Activated naive CD4-positive, alpha-beta T cell treated with anti-CD3 and anti-CD28 coated beads, Interleukin-2, amount 50 U/mL, for 24 hours (primary cell): ENCODE results near the gene CLCN7.
A peak's percentile ranks its signal among the peaks of the same experiment; 100 is the strongest.
"Not testable (repeated sequence)": the region's sequence is repeated elsewhere in the genome, so short reads cannot be mapped to it uniquely, and the experiment has no call there.

ENCODE experiments used
- H3K27ac Mint-ChIP-seq: one replicate; pipeline ENCODE4 v1.8.0; 2021; ENCODE audit warnings: mild to moderate bottlenecking, mixed read lengths
- H3K27me3 Mint-ChIP-seq: one replicate; pipeline ENCODE4 v1.8.0; 2021; ENCODE audit warnings: mixed read lengths
- H3K36me3 Mint-ChIP-seq: one replicate; pipeline ENCODE4 v1.8.0; 2021; ENCODE audit warnings: mixed read lengths
- H3K4me1 Mint-ChIP-seq: one replicate; pipeline ENCODE4 v1.8.0; 2021; ENCODE audit warnings: mixed read lengths
- H3K4me3 Mint-ChIP-seq: one replicate; pipeline ENCODE4 v1.8.0; 2021; ENCODE audit warnings: mild to moderate bottlenecking, mixed read lengths
- H3K9me3 Mint-ChIP-seq: one replicate; pipeline ENCODE4 v1.8.0; 2021; ENCODE audit warnings: mixed read lengths

Gene CLCN7

DNA sequence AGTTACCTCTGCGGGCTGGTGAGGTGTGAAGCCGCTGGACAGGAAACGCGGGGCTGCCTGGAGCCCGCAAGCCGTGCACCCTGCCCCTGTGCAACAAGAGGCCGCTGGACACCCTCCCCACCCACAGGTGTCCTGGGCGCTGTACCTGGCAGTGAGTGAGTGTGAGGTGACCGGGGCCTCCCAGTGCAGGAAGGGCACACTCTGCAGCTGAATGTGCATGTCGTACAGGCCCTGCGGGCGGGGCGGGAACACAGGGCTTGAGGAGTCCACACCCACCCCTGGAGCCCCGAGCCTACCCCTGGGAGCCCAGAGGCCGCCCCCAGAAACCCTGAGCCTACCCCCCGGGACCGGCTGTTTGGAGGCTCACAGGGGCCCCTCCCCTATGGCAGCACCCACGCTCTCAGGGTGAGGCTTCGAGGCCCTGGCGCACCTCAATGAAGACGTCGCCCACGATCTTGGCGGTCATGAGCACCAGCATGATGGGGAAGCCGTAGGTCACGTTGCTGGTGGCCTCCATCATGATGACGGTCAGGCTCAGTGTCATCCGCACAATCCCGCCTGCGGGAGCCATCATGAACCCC, 26.2 kb downstream of the CLCN7 start:
- no peak overlapping the region for H3K4me3 Mint-ChIP-seq
- no peaks in the 10 kb centered on the region for H3K27me3 Mint-ChIP-seq
- H3K27ac Mint-ChIP-seq: peak overlapping the region; percentile 59
- no peaks in the 10 kb centered on the region for H3K36me3 Mint-ChIP-seq
- no peaks in the 10 kb centered on the region for H3K4me1 Mint-ChIP-seq
- no peaks in the 10 kb centered on the region for H3K9me3 Mint-ChIP-seq

DNA sequence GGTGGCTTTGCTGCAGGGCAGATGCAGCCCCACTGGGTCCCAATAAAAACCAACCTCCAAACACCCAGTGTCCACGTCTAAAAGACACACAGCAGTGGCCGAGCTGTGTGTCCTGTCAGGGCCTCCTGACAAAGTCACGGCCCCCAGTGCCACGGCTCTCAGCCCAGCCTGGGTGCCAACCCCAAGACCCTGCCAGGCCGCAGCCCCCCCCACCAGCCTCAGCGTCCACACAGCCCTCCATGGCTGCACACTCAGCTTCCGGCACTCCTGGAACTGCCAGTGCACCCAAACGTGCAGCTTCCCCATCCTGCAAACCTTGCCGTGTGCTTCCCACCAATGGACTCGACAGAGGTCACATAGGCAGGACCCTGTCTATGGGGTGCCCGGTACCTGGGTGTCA, 26.9 kb downstream of the CLCN7 start:
- Mint-ChIP-seq H3K9me3 (no peaks in the 10 kb centered on the region), H3K27ac (no peak overlapping the region), H3K27me3 (no peaks in the 10 kb centered on the region), H3K36me3 (no peaks in the 10 kb centered on the region), H3K4me3 (no peak overlapping the region), H3K4me1 (no peaks in the 10 kb centered on the region)

DNA sequence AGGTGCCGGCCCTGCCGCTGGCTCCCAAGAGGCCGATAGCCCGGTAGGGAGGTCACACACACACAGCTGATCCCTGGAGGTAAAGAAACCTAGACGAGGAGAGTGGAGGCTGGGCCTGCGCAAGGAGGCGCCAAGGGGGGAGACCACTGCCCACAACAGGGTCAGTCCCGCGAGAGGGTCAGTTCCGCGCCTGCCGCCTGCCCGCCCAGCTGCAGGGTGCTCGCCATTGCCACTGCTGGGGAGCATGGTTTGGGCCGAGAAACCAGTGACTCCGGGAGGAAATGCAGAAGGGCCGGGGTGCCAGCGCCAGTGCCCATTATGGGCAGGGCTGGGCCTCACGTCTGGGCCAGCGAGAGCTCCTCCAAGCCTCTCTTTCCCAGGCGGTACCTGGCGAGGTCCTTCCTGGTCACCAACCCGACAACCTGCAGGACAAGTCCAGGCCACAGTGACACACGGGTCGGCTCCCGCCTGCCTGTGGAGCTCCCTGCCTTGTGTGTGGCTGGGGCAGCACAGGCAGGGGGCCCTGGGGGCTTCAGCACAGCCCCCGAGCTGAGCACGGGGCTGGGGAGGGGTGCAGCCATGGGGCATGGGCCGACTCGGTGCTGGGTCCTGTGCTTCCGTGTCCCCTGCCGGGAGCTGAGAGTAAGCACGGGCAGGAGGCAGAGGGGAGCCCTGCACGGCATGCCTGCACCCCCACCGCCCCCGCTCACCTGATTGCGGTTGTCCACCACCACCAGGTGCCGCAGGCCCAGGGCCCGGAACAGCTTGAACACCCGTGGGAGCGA, 28.3 kb downstream of the CLCN7 start:
- Mint-ChIP-seq H3K27ac (no peak overlapping the region), H3K4me3 (no peak overlapping the region), H3K36me3 (no peaks in the 10 kb centered on the region), H3K9me3 (no peaks in the 10 kb centered on the region), H3K4me1 (no peaks in the 10 kb centered on the region), H3K27me3 (no peaks in the 10 kb centered on the region)

- no peaks in the 10 kb centered on the region for H3K4me1 Mint-ChIP-seq
- H3K4me3 Mint-ChIP-seq: no peak overlapping the region
- no peaks in the 10 kb centered on the region for H3K36me3 Mint-ChIP-seq
- no peaks in the 10 kb centered on the region for H3K27me3 Mint-ChIP-seq
- no peaks in the 10 kb centered on the region for H3K9me3 Mint-ChIP-seq
- H3K27ac Mint-ChIP-seq: no peak overlapping the region
Measured at GRCh38 chr16:1445518-1446203, 29.2 kb downstream of the CLCN7 start.

GRCh38 chr16:1444730-1445517, 29.9 kb downstream of the CLCN7 start:
- H3K27me3 Mint-ChIP-seq: no peaks in the 10 kb centered on the region
- no peaks in the 10 kb centered on the region for H3K4me1 Mint-ChIP-seq
- H3K36me3 Mint-ChIP-seq: no peaks in the 10 kb centered on the region
- no peak overlapping the region for H3K27ac Mint-ChIP-seq
- H3K4me3 Mint-ChIP-seq: no peak overlapping the region
- no peaks in the 10 kb centered on the region for H3K9me3 Mint-ChIP-seq

GRCh38 chr16:1443980-1444729, 30.7 kb downstream of the CLCN7 start, which contains the start of gene CCDC154:
Gene CCDC154 (minus strand): TSS chr16:1444556. CDS start chr16:1444322, 234 bp downstream.
- Mint-ChIP-seq H3K27me3 (no peaks in the 10 kb centered on the region), H3K4me3 (no peak within 1 kb of the TSS), H3K36me3 (no peaks in the 10 kb centered on the region), H3K4me1 (no peaks in the 10 kb centered on the region), H3K9me3 (no peaks in the 10 kb centered on the region), H3K27ac (no peak within 1 kb of the TSS)

- no peak overlapping the region for H3K27ac Mint-ChIP-seq
- H3K9me3 Mint-ChIP-seq: no peaks in the 10 kb centered on the region
- H3K4me3 Mint-ChIP-seq: no peak overlapping the region
- no peaks in the 10 kb centered on the region for H3K4me1 Mint-ChIP-seq
- no peaks in the 10 kb centered on the region for H3K27me3 Mint-ChIP-seq
- no peaks in the 10 kb centered on the region for H3K36me3 Mint-ChIP-seq
Measured at GRCh38 chr16:1443403-1443973, 31.3 kb downstream of the CLCN7 start.

GRCh38 chr16:1442697-1443096, 32.1 kb downstream of the CLCN7 start:
- Mint-ChIP-seq H3K36me3 (no peaks in the 10 kb centered on the region), H3K4me3 (no peak overlapping the region), H3K27ac (no peak overlapping the region), H3K9me3 (no peaks in the 10 kb centered on the region), H3K27me3 (no peaks in the 10 kb centered on the region), H3K4me1 (no peaks in the 10 kb centered on the region)

GRCh38 chr16:1441391-1441829, 33.4 kb downstream of the CLCN7 start:
- Mint-ChIP-seq H3K27ac (no peak overlapping the region), H3K27me3 (no peaks in the 10 kb centered on the region), H3K36me3 (no peaks in the 10 kb centered on the region)

DNA sequence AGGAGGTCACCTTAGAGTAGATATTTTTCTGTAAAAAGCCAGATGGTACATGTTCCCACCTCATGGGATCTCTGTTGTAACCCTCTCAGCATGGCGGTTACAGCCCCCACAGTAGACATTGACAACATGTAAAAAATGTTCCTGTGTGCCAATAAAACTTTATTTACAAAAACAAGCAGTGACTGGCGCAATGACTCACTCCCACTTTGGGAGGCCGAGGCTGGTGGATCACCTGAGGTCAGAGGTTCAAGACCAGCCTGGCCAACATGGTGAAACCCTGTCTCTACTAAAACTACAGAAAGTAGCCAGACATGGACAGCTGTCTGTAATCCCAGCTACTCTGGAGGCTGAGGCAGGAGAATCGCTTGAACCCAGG, 35.1 kb downstream of the CLCN7 start:
- H3K4me3 Mint-ChIP-seq, H3K36me3 Mint-ChIP-seq, H3K27ac Mint-ChIP-seq, H3K9me3 Mint-ChIP-seq, H3K27me3 Mint-ChIP-seq, H3K4me1 Mint-ChIP-seq: not testable (repeated sequence)

More at GRCh38 chr16:1441391-1441829, 33.4 kb downstream of the CLCN7 start:
- H3K4me3 Mint-ChIP-seq: no peak overlapping the region
- H3K4me1 Mint-ChIP-seq: no peaks in the 10 kb centered on the region
- H3K9me3 Mint-ChIP-seq: no peaks in the 10 kb centered on the region

DNA sequence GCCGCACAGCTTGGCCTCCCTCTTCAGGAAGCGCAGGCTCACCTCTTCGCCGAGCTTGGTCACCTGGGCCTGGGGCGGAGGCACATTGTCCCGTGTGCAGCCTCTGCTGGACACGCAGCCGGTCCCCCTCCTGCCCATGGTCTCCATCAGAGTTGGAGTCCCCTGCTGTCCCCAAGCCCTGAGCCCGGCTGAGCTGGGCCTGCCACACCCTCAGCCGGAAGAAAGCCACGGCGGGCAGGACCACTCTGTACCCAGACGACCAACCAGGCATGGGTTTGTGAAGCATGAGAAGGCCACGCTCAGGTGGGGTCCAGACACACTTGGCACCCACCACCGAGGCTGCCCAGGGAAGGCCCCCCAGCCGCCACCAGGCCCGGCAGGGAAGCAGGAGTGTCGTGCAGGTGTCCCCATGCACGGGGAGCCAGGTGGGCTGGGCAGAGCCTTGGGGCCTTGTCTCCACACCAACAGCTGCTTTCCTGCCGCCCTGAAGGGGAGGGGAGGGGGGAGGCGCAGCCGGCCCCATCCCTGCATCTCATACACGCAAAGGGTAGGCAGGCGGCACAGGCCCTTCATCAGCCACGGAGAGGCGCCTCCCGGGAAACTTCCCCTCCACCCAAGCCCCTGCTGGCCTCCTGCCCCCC, 35.6 kb downstream of the CLCN7 start:
- H3K36me3 Mint-ChIP-seq: no peaks in the 10 kb centered on the region
- H3K9me3 Mint-ChIP-seq: no peaks in the 10 kb centered on the region
- no peak overlapping the region for H3K4me3 Mint-ChIP-seq
- H3K27me3 Mint-ChIP-seq: no peaks in the 10 kb centered on the region
- H3K4me1 Mint-ChIP-seq: no peaks in the 10 kb centered on the region
- no peak overlapping the region for H3K27ac Mint-ChIP-seq

GRCh38 chr16:1438229-1439057, 36.4 kb downstream of the CLCN7 start:
- Mint-ChIP-seq H3K36me3 (no peaks in the 10 kb centered on the region), H3K4me3 (no peak overlapping the region), H3K27me3 (no peaks in the 10 kb centered on the region), H3K9me3 (no peaks in the 10 kb centered on the region), H3K27ac (no peak overlapping the region), H3K4me1 (no peaks in the 10 kb centered on the region)

- Mint-ChIP-seq H3K36me3 (no peaks in the 10 kb centered on the region), H3K4me3 (no peak overlapping the region), H3K4me1 (no peaks in the 10 kb centered on the region), H3K9me3 (no peaks in the 10 kb centered on the region), H3K27me3 (no peaks in the 10 kb centered on the region), H3K27ac (no peak overlapping the region)
Measured at GRCh38 chr16:1437606-1438005, 37.2 kb downstream of the CLCN7 start.
